ENCODE data around the gene SPATC1L. TPM values are rescaled to one million over a fixed set of nuclear protein-coding genes. Genes with fewer than 3 reads are reported as not detected.
"Not testable (repeated sequence)": the region's sequence is repeated elsewhere in the genome, so short reads cannot be mapped to it uniquely, and the experiment has no call there.

Gene SPATC1L
- total and polyA plus RNA-seq, 8 donors = 5.0 to 17.7 (median 12.8) TPM

GRCh38 chr21:46205166-46205565 is 20.9 kb upstream of the SPATC1L start:
- no peak overlapping the region for H3K27ac ChIP-seq
- peaks cover 0 to 85% of the 10 kb centered on the region in 2 donors for H3K36me3 ChIP-seq
- H3K9me3 ChIP-seq = no peaks in the 10 kb centered on the region
- no peak overlapping the region for H3K4me3 ChIP-seq
- intact Hi-C loops (cut with DNase I) = no loop called here
- ATAC-seq (no peak), DNase-seq (peak in 1 of 4 donors; percentile 38)
- no peak for TF ChIP-seq CTCF (IDR thresholded peaks at IDR 0.05)
- no peaks in the 10 kb centered on the region for H3K27me3 ChIP-seq
- H3K4me1 ChIP-seq = no peaks in the 10 kb centered on the region

- intact Hi-C loops (cut with DNase I) = no loop called here
- no peak overlapping the region for H3K4me3 ChIP-seq
- no peak for DNase-seq
- no peaks in the 10 kb centered on the region for H3K4me1 ChIP-seq
- TF ChIP-seq CTCF (IDR thresholded peaks at IDR 0.05) = no peak
- peak overlapping the region; percentile 41 to 70 for H3K27ac ChIP-seq
- peaks cover 0 to 80% of the 10 kb centered on the region in 2 donors for H3K36me3 ChIP-seq
- no peaks in the 10 kb centered on the region for H3K9me3 ChIP-seq
- H3K27me3 ChIP-seq = no peaks in the 10 kb centered on the region
- ATAC-seq = no peak
Observed at GRCh38 chr21:46203203-46203600, 18.9 kb upstream of the SPATC1L start.

GRCh38 chr21:46202592-46203202 is 18.4 kb upstream of the SPATC1L start:
- TF ChIP-seq CTCF (IDR thresholded peaks at IDR 0.05) = no peak
- Histone ChIP-seq H3K4me1 (no peaks in the 10 kb centered on the region), H3K27me3 (no peaks in the 10 kb centered on the region), H3K36me3 (peaks cover 0 to 80% of the 10 kb centered on the region in 2 donors), H3K9me3 (no peaks in the 10 kb centered on the region), H3K4me3 (no peak overlapping the region), H3K27ac (peak overlapping the region; percentile 41 to 70)
- ATAC-seq (no peak), DNase-seq (no peak)
- intact Hi-C loops (cut with DNase I) = no loop called here

- ATAC-seq; H3K27ac ChIP-seq; H3K27me3 ChIP-seq; DNase-seq; H3K4me1 ChIP-seq; intact Hi-C loops (cut with DNase I); H3K4me3 ChIP-seq; H3K9me3 ChIP-seq: not testable (repeated sequence)
- peaks cover 0 to 80% of the 10 kb centered on the region in 2 donors for H3K36me3 ChIP-seq
Observed at GRCh38 chr21:46200877-46201803, 16.9 kb upstream of the SPATC1L start.

- H3K9me3 ChIP-seq = no peaks in the 10 kb centered on the region
- DNase-seq (no peak), ATAC-seq (no peak)
- H3K27ac ChIP-seq = no peak overlapping the region
- TF ChIP-seq CTCF (IDR thresholded peaks at IDR 0.05) = no peak
- H3K4me3 ChIP-seq = no peak overlapping the region
- H3K36me3 ChIP-seq = peaks cover 0 to 80% of the 10 kb centered on the region in 2 donors
- no peaks in the 10 kb centered on the region for H3K27me3 ChIP-seq
- no peaks in the 10 kb centered on the region for H3K4me1 ChIP-seq
- intact Hi-C loops (cut with DNase I) = no loop called here
Observed at GRCh38 chr21:46199436-46200373, 15.4 kb upstream of the SPATC1L start.
